ENCODE measurements around the gene KCNG2. TPM values are rescaled to one million over a fixed set of nuclear protein-coding genes. Genes with fewer than 3 reads are reported as not detected.

The KCNG2 gene
- total and polyA plus RNA-seq, 2 donors (not counting 1 experiment from before 2014, with no cell fraction given) = not detected

GRCh38 chr18:79924814-79925731 is 127.3 kb downstream of the KCNG2 start:
- DNase-seq (no peak), ATAC-seq (ENCODE audit: low read depth) (no peak)
- no peak overlapping the region for H3K27ac ChIP-seq (ENCODE audit: low read length in 2 of 2)
- 98% methylated on average over 22 of the region's 25 CpGs for WGBS (ENCODE audit: insufficient coverage)
- ChIA-PET POLR2A (no interaction called here), CTCF (no interaction called here)
- intact Hi-C loops (cut with micrococcal nuclease) = no loop called here
- no peak overlapping the region for H2AFZ ChIP-seq (ENCODE audit: insufficient read depth, low read depth, low read length, poor library complexity, severe bottlenecking)
- Mint-ChIP-seq H3K4me1 (no peaks in the 10 kb centered on the region), H3K27me3 (no peaks in the 10 kb centered on the region), H3K27ac (no peak overlapping the region), H3K4me3 (no peak overlapping the region), H3K9me3 (ENCODE audit: insufficient read depth) (peaks cover 8% of the 10 kb centered on the region)
- TF ChIP-seq EZH2 (IDR thresholded peaks at IDR 0.05; ENCODE audit: borderline replicate concordance, insufficient read depth, low read depth, low read length, poor library complexity, severe bottlenecking) = no peak
- TF ChIP-seq CTCF (IDR thresholded peaks at IDR 0.05) = no peak
- H4K20me1 ChIP-seq (ENCODE audit: control insufficient read depth, insufficient read depth, low read length, poor library complexity, severe bottlenecking) = peaks cover 64% of the 10 kb centered on the region
- no peak overlapping the region for H3K4me2 ChIP-seq (replicated peaks; ENCODE audit: low read depth, low read length, poor library complexity, severe bottlenecking)
- no peaks in the 10 kb centered on the region for H3K4me1 ChIP-seq (ENCODE audit: control insufficient read depth in 2 of 2, insufficient read depth in 2 of 2, low read length in 2 of 2)
- H3K27me3 ChIP-seq (replicated peaks in 1 of 4; ENCODE audit: control extremely low read depth in 1 of 4, control insufficient read depth in 3 of 4, insufficient read depth in 4 of 4, low read length in 3 of 4) = no peaks in the 10 kb centered on the region
- H3K9me3 ChIP-seq (ENCODE audit: control extremely low read depth in 1 of 3, control insufficient read depth in 2 of 3, insufficient read depth in 1 of 3, low read length in 2 of 3) = peaks cover 1 to 31% (median 15%) of the 10 kb centered on the region in 3 donors
- peaks cover 79% of the 10 kb centered on the region for H3K79me2 ChIP-seq (ENCODE audit: control insufficient read depth, insufficient read depth, low read length)
- no peak overlapping the region for H3K4me3 ChIP-seq (ENCODE audit: control extremely low read depth in 1 of 5, extremely low read depth in 1 of 5, insufficient read depth in 1 of 5, low read depth in 2 of 5, low read length in 4 of 5)
- no peak overlapping the region for H3K9ac ChIP-seq (ENCODE audit: low read length)
- peaks cover 3 to 55% of the 10 kb centered on the region in 2 experiments for H3K36me3 ChIP-seq (replicated peaks in 1 of 2; ENCODE audit: control extremely low read depth in 1 of 2, control insufficient read depth in 1 of 2, extremely low read depth in 1 of 2, insufficient read depth in 2 of 2, low read length in 1 of 2)

- DNase-seq = no peak
- Histone ChIP-seq H3K9ac (ENCODE audit: low read length) (no peak overlapping the region), H3K9me3 (ENCODE audit: control extremely low read depth in 1 of 3, control insufficient read depth in 2 of 3, insufficient read depth in 1 of 3, low read length in 2 of 3) (peaks cover 1 to 31% (median 26%) of the 10 kb centered on the region in 3 donors), H3K27me3 (replicated peaks in 1 of 4; ENCODE audit: control extremely low read depth in 1 of 4, control insufficient read depth in 3 of 4, insufficient read depth in 4 of 4, low read length in 3 of 4) (no peaks in the 10 kb centered on the region), H3K36me3 (replicated peaks in 1 of 2; ENCODE audit: control extremely low read depth in 1 of 2, control insufficient read depth in 1 of 2, extremely low read depth in 1 of 2, insufficient read depth in 2 of 2, low read length in 1 of 2) (peaks cover 3 to 58% of the 10 kb centered on the region in 2 experiments), H3K4me3 (ENCODE audit: control extremely low read depth in 1 of 5, extremely low read depth in 1 of 5, insufficient read depth in 1 of 5, low read depth in 2 of 5, low read length in 4 of 5) (no peak overlapping the region), H3K4me2 (replicated peaks; ENCODE audit: low read depth, low read length, poor library complexity, severe bottlenecking) (no peak overlapping the region), H2AFZ (ENCODE audit: insufficient read depth, low read depth, low read length, poor library complexity, severe bottlenecking) (no peak overlapping the region), H3K4me1 (ENCODE audit: control insufficient read depth in 2 of 2, insufficient read depth in 2 of 2, low read length in 2 of 2) (no peaks in the 10 kb centered on the region), H4K20me1 (ENCODE audit: control insufficient read depth, insufficient read depth, low read length, poor library complexity, severe bottlenecking) (peaks cover 64% of the 10 kb centered on the region), H3K27ac (ENCODE audit: low read length in 2 of 2) (no peak overlapping the region), H3K79me2 (ENCODE audit: control insufficient read depth, insufficient read depth, low read length) (peaks cover 87% of the 10 kb centered on the region)
- H3K27me3 Mint-ChIP-seq = no peaks in the 10 kb centered on the region
- TF ChIP-seq EZH2 (IDR thresholded peaks at IDR 0.05; ENCODE audit: borderline replicate concordance, insufficient read depth, low read depth, low read length, poor library complexity, severe bottlenecking) (no peak), CTCF (IDR thresholded peaks at IDR 0.05) (no peak)
- POLR2A ChIA-PET = no interaction called here
- no peak overlapping the region for H3K4me3 Mint-ChIP-seq
- no peaks in the 10 kb centered on the region for H3K4me1 Mint-ChIP-seq
- CTCF ChIA-PET = interaction anchor here (0.8 kb wide), 1 partner anchor 99 kb away, joined by 3 read pairs; no protein-coding TSS in a partner anchor
- intact Hi-C loops (cut with micrococcal nuclease) = no loop called here
- 98% methylated on average over 10 of the region's 11 CpGs for WGBS (ENCODE audit: insufficient coverage)
- H3K27ac Mint-ChIP-seq = no peak overlapping the region
- peaks cover 10% of the 10 kb centered on the region for H3K9me3 Mint-ChIP-seq (ENCODE audit: insufficient read depth)
- no peak for ATAC-seq (ENCODE audit: low read depth)
Measured at GRCh38 chr18:79926306-79926705, 128.6 kb downstream of the KCNG2 start.
